ENCODE results near the gene ROCK1. TPM values are rescaled to one million over a fixed set of nuclear protein-coding genes. Genes with fewer than 3 reads are reported as not detected.

The ROCK1 gene
- total and polyA plus RNA-seq, 2 donors (not counting 1 experiment from before 2014, with no cell fraction given), result 12.5 to 103 TPM

DNA sequence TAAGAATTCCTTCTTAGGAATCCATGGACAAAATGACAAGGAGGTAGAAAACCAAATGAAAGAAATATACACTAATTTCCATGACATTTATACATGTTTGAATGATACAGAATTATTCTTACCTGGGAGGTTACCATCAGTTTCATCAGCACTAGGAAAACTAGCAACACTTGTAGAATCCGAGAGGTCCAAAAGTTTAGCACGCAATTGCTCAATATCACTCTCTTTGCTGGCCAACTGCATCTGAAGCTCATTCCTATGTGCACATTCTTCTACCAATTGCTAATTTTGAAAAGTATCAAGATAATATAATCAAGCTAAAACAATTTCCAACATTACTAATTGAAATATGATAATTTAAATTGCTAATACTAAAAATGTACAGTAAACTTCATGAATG, 144.8 kb downstream of the ROCK1 start:
- H3K4me3 ChIP-seq (ENCODE audit: control extremely low read depth in 1 of 5, extremely low read depth in 1 of 5, insufficient read depth in 1 of 5, low read depth in 2 of 5, low read length in 4 of 5), result no peak overlapping the region
- ATAC-seq (ENCODE audit: low read depth), result no peak
- intact Hi-C loops (cut with micrococcal nuclease), result no loop called here

DNA sequence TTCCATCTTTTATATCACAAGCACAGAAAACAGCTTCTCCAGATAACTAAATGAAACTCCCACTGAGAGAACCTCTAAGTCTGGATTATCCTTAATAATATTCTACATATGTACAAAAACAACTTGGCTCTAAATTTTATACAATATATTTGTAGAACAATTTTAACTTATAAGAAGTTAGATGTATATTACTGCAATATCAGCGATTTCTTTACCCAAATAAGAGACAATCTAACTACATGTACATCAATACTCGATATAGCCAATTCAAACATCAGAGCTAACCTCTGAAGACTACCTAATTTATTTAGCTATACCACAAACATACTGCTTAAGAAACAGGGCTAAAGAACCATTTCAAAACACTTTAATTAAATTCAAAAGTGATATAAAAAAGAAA, 148.6 kb downstream of the ROCK1 start:
- no peak overlapping the region for H3K9ac ChIP-seq (ENCODE audit: low read length)
- Mint-ChIP-seq H3K4me1 (no peaks in the 10 kb centered on the region), H3K27me3 (no peaks in the 10 kb centered on the region), H3K9me3 (ENCODE audit: insufficient read depth) (no peaks in the 10 kb centered on the region), H3K27ac (no peak overlapping the region), H3K4me3 (no peak overlapping the region)
- no peak overlapping the region for H2AFZ ChIP-seq (ENCODE audit: insufficient read depth, low read depth, low read length, poor library complexity, severe bottlenecking)
- no peak overlapping the region for H3K27ac ChIP-seq (ENCODE audit: low read length in 2 of 2)
- WGBS (ENCODE audit: insufficient coverage), result no CpG with 5 or more reads among the region's 2 CpGs
- H4K20me1 ChIP-seq (ENCODE audit: control insufficient read depth, insufficient read depth, low read length, poor library complexity, severe bottlenecking), result no peaks in the 10 kb centered on the region
- H3K36me3 ChIP-seq (replicated peaks in 1 of 2; ENCODE audit: control extremely low read depth in 1 of 2, control insufficient read depth in 1 of 2, extremely low read depth in 1 of 2, insufficient read depth in 2 of 2, low read length in 1 of 2), result peaks cover 9 to 38% of the 10 kb centered on the region in 2 experiments
- no peak for ATAC-seq (ENCODE audit: low read depth)
- ChIA-PET CTCF (no interaction called here), POLR2A (no interaction called here)
- no peaks in the 10 kb centered on the region for H3K27me3 ChIP-seq (replicated peaks in 1 of 4; ENCODE audit: control extremely low read depth in 1 of 4, control insufficient read depth in 3 of 4, insufficient read depth in 4 of 4, low read length in 3 of 4)
- H3K4me1 ChIP-seq (ENCODE audit: control insufficient read depth in 2 of 2, insufficient read depth in 2 of 2, low read length in 2 of 2), result no peaks in the 10 kb centered on the region
- intact Hi-C loops (cut with micrococcal nuclease), result no loop called here
- H3K4me3 ChIP-seq (ENCODE audit: control extremely low read depth in 1 of 5, extremely low read depth in 1 of 5, insufficient read depth in 1 of 5, low read depth in 2 of 5, low read length in 4 of 5), result no peak overlapping the region
- H3K79me2 ChIP-seq (ENCODE audit: control insufficient read depth, insufficient read depth, low read length), result no peaks in the 10 kb centered on the region
- H3K9me3 ChIP-seq (ENCODE audit: control extremely low read depth in 1 of 3, control insufficient read depth in 2 of 3, insufficient read depth in 1 of 3, low read length in 2 of 3), result peaks cover 0 to 2% (median 0%) of the 10 kb centered on the region in 3 donors
- DNase-seq, result no peak
- no peak overlapping the region for H3K4me2 ChIP-seq (replicated peaks; ENCODE audit: low read depth, low read length, poor library complexity, severe bottlenecking)
- no peak for TF ChIP-seq EZH2 (IDR thresholded peaks at IDR 0.05; ENCODE audit: borderline replicate concordance, insufficient read depth, low read depth, low read length, poor library complexity, severe bottlenecking)
- TF ChIP-seq, protein P1, sequence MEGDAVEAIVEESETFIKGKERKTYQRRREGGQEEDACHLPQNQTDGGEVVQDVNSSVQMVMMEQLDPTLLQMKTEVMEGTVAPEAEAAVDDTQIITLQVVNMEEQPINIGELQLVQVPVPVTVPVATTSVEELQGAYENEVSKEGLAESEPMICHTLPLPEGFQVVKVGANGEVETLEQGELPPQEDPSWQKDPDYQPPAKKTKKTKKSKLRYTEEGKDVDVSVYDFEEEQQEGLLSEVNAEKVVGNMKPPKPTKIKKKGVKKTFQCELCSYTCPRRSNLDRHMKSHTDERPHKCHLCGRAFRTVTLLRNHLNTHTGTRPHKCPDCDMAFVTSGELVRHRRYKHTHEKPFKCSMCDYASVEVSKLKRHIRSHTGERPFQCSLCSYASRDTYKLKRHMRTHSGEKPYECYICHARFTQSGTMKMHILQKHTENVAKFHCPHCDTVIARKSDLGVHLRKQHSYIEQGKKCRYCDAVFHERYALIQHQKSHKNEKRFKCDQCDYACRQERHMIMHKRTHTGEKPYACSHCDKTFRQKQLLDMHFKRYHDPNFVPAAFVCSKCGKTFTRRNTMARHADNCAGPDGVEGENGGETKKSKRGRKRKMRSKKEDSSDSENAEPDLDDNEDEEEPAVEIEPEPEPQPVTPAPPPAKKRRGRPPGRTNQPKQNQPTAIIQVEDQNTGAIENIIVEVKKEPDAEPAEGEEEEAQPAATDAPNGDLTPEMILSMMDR (IDR thresholded peaks at IDR 0.05), result no peak

More for the DNA sequence above, 144.8 kb downstream of the ROCK1 start:
- Histone ChIP-seq H3K4me2 (replicated peaks; ENCODE audit: low read depth, low read length, poor library complexity, severe bottlenecking) (no peak overlapping the region), H3K4me1 (ENCODE audit: control insufficient read depth in 2 of 2, insufficient read depth in 2 of 2, low read length in 2 of 2) (no peaks in the 10 kb centered on the region), H3K79me2 (ENCODE audit: control insufficient read depth, insufficient read depth, low read length) (no peaks in the 10 kb centered on the region), H3K36me3 (replicated peaks in 1 of 2; ENCODE audit: control extremely low read depth in 1 of 2, control insufficient read depth in 1 of 2, extremely low read depth in 1 of 2, insufficient read depth in 2 of 2, low read length in 1 of 2) (peaks cover 11 to 57% of the 10 kb centered on the region in 2 experiments), H3K9ac (ENCODE audit: low read length) (no peak overlapping the region), H2AFZ (ENCODE audit: insufficient read depth, low read depth, low read length, poor library complexity, severe bottlenecking) (no peak overlapping the region), H3K9me3 (ENCODE audit: control extremely low read depth in 1 of 3, control insufficient read depth in 2 of 3, insufficient read depth in 1 of 3, low read length in 2 of 3) (peaks cover 0 to 1% (median 0%) of the 10 kb centered on the region in 3 donors), H4K20me1 (ENCODE audit: control insufficient read depth, insufficient read depth, low read length, poor library complexity, severe bottlenecking) (no peaks in the 10 kb centered on the region), H3K27me3 (replicated peaks in 1 of 4; ENCODE audit: control extremely low read depth in 1 of 4, control insufficient read depth in 3 of 4, insufficient read depth in 4 of 4, low read length in 3 of 4) (no peaks in the 10 kb centered on the region), H3K27ac (ENCODE audit: low read length in 2 of 2) (no peak overlapping the region)
- WGBS (ENCODE audit: insufficient coverage), result no CpG with 5 or more reads among the region's 2 CpGs
- no peak for TF ChIP-seq EZH2 (IDR thresholded peaks at IDR 0.05; ENCODE audit: borderline replicate concordance, insufficient read depth, low read depth, low read length, poor library complexity, severe bottlenecking)
- TF ChIP-seq, protein P1 (IDR thresholded peaks at IDR 0.05), result no peak
- Mint-ChIP-seq H3K27me3 (no peaks in the 10 kb centered on the region), H3K27ac (no peak overlapping the region), H3K4me3 (no peak overlapping the region), H3K9me3 (ENCODE audit: insufficient read depth) (no peaks in the 10 kb centered on the region), H3K4me1 (no peaks in the 10 kb centered on the region)
- CTCF ChIA-PET, result interaction anchor here (1.4 to 1.5 kb wide), 2 partner anchors 167 to 213 kb away, joined by 3 to 5 read pairs; no protein-coding TSS in a partner anchor
- POLR2A ChIA-PET, result no interaction called here
- no peak for DNase-seq
